ENCODE measurements around the gene ANKFN1. TPM values are rescaled to one million over a fixed set of nuclear protein-coding genes. Genes with fewer than 3 reads are reported as not detected.

Gene ANKFN1
- total and polyA plus RNA-seq, 2 of the 13 experiments (the other 11 are each of a cell fraction or from before 2014, with no cell fraction given) = not detected

DNA sequence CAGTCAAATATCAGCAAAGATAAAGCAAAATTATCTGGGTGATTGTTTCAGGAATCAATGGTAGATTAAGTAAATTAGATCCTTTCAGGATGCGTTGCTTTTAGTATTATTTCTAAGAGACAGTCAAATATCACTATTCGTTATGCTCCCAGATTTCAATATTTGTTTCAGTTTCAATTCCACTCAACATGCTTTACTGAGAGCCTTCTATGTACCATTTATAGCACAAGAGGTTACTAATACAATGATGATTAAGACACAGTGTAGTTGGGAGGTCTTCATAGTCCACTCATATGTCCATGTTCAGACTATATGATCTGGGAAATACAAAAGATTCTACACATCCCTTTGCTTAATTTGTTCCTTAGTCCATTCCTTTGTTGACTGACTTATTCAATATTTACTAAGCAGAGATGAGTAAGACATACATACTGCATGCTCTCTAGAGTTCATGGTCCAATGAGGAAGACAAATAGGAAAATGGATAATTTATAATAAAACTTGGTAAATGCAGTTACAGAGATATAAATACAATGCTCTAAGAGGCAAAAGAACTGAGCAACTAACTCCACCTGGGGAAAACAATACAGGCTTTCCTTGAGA lies 352.0 kb downstream of the ANKFN1 start:
- no TSS peak for BruUV-seq (replicated peaks)
- peak; percentile 6 for DNase-seq (ENCODE audit: low spot score)
- Histone ChIP-seq H3K36me3 (replicated peaks in 1 of 2; ENCODE audit: control insufficient read depth in 1 of 2, insufficient read depth in 2 of 2, low read length in 2 of 2) (no peaks in the 10 kb centered on the region), H3K27ac (ENCODE audit: extremely low read length, insufficient read depth, low read length) (no peak overlapping the region), H3K4me3 (replicated peaks in 1 of 3; ENCODE audit: insufficient read depth in 1 of 3, low read depth in 2 of 3, low read length in 3 of 3) (no peak overlapping the region), H3K4me1 (ENCODE audit: insufficient read depth, low read length) (0 out of 2 replicates have a peak, but pooled peaks cover 5% of the 10 kb centered on the region), H3K9ac (ENCODE audit: insufficient read depth, low read depth, low read length) (no peak overlapping the region), H2AFZ (ENCODE audit: low read length) (no peak overlapping the region), H3K9me3 (ENCODE audit: low read length) (no peaks in the 10 kb centered on the region), H4K20me1 (ENCODE audit: insufficient read depth, low read length) (no peaks in the 10 kb centered on the region), H3K79me2 (ENCODE audit: insufficient read depth, low read length) (no peaks in the 10 kb centered on the region), H3K27me3 (ENCODE audit: control insufficient read depth in 1 of 2, insufficient read depth in 2 of 2, low read length in 2 of 2) (no peaks in the 10 kb centered on the region), H3K4me2 (ENCODE audit: low read depth, low read length) (no peak overlapping the region)
- in situ Hi-C loops (cut with HindIII; ENCODE audit: extremely low pct_ligation_motif_present, low pct_unique_long_range_greater_than_20kb) (no loop called here), intact Hi-C loops (cut with micrococcal nuclease; ENCODE audit: unreplicated experiment) (loop anchor here (10.0 kb wide), 1 partner anchor 170 kb away; no protein-coding TSS in a partner anchor)
- FAIRE-seq = no peak
- ChIA-PET POLR2A (no interaction called here), CTCF (ENCODE audit: low intra/inter-chr PET ratio, low total read pairs) (no interaction called here)
- no peak for ATAC-seq
- TF ChIP-seq HNRNPK (IDR thresholded peaks at IDR 0.05; ENCODE audit: low read depth, low read length, poor library complexity, severe bottlenecking) (no peak), FOXA1 (IDR thresholded peaks at IDR 0.05) (no peak), FOXA1 (CRISPR knock-in tag; IDR thresholded peaks at IDR 0.05) (0 out of 2 replicates have a peak, but pooled peaks have one; percentile 16)
- 0% methylated on average over 2 of the region's 2 CpGs for WGBS (ENCODE audit: low lambda C conversion rate)

DNA sequence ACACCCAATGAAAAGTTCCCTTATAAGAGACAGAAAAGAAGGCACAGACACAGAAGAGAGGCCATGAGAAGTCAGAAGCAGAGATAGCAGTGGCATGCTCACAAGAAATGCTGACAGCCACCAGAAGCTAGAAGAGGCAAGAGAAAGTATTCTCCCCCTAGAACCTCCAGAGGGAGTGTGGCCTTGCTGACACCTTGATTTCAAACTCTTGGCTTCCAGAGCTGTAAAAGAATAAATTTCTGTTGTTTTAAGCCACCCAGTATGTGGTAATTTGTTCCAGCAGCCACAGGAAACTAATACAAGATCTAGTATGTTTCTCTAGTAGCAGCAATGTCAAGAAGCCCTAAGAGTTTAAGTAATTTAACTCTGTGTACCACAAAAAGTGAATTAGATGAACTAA lies 353.1 kb downstream of the ANKFN1 start:
- Histone ChIP-seq H3K36me3 (replicated peaks in 1 of 2; ENCODE audit: control insufficient read depth in 1 of 2, insufficient read depth in 2 of 2, low read length in 2 of 2) (no peaks in the 10 kb centered on the region), H3K27me3 (ENCODE audit: control insufficient read depth in 1 of 2, insufficient read depth in 2 of 2, low read length in 2 of 2) (no peaks in the 10 kb centered on the region), H3K9ac (ENCODE audit: insufficient read depth, low read depth, low read length) (no peak overlapping the region), H3K4me2 (ENCODE audit: low read depth, low read length) (no peak overlapping the region), H3K79me2 (ENCODE audit: insufficient read depth, low read length) (no peaks in the 10 kb centered on the region), H3K4me1 (ENCODE audit: insufficient read depth, low read length) (0 out of 2 replicates have a peak, but pooled peaks cover 5% of the 10 kb centered on the region), H4K20me1 (ENCODE audit: insufficient read depth, low read length) (no peaks in the 10 kb centered on the region), H3K4me3 (replicated peaks in 1 of 3; ENCODE audit: insufficient read depth in 1 of 3, low read depth in 2 of 3, low read length in 3 of 3) (no peak overlapping the region), H3K27ac (ENCODE audit: extremely low read length, insufficient read depth, low read length) (no peak overlapping the region), H2AFZ (ENCODE audit: low read length) (no peak overlapping the region), H3K9me3 (ENCODE audit: low read length) (no peaks in the 10 kb centered on the region)
- intact Hi-C loops (cut with micrococcal nuclease; ENCODE audit: unreplicated experiment) (loop anchor here (10.0 kb wide), 1 partner anchor 168 kb away; no protein-coding TSS in a partner anchor), in situ Hi-C loops (cut with HindIII; ENCODE audit: extremely low pct_ligation_motif_present, low pct_unique_long_range_greater_than_20kb) (no loop called here)
- POLR2A ChIA-PET = no interaction called here
- BruUV-seq (replicated peaks) = no TSS peak
- CTCF ChIA-PET (ENCODE audit: low intra/inter-chr PET ratio, low total read pairs) = no interaction called here
- ATAC-seq = no peak
- TF ChIP-seq CHD2 (IDR thresholded peaks at IDR 0.05; ENCODE audit: low read depth, low read length) = no peak
- TF ChIP-seq, protein P1, sequence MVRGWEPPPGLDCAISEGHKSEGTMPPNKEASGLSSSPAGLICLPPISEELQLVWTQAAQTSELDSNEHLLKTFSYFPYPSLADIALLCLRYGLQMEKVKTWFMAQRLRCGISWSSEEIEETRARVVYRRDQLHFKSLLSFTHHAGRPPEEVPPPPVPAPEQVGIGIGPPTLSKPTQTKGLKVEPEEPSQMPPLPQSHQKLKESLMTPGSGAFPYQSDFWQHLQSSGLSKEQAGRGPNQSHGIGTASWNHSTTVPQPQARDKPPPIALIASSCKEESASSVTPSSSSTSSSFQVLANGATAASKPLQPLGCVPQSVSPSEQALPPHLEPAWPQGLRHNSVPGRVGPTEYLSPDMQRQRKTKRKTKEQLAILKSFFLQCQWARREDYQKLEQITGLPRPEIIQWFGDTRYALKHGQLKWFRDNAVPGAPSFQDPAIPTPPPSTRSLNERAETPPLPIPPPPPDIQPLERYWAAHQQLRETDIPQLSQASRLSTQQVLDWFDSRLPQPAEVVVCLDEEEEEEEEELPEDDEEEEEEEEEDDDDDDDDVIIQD (CRISPR knock-in tag; IDR thresholded peaks at IDR 0.05; ENCODE audit: low read depth) = no peak
- no peak for DNase-seq (ENCODE audit: low spot score)
- no peak for FAIRE-seq

Data from HepG2 (cell line).